Neuronal stem cell (in vitro differentiated cells): ENCODE results near the gene HNRNPA2B1.
"Not testable (repeated sequence)": the region's sequence is repeated elsewhere in the genome, so short reads cannot be mapped to it uniquely, and the experiment has no call there.

Experiments used
- DNase-seq: peaks from one replicate; pipeline ENCODE4 v3.0.0-alpha.2; 2013; ENCODE audit warnings: low spot score
- H2AFZ ChIP-seq: one replicate; pipeline ENCODE4 v1.6.1; 2013; ENCODE audit warnings: mild to moderate bottlenecking, low read length, inconsistent platforms
- H2AK5ac ChIP-seq: 2 replicates; pipeline ENCODE4 v1.6.1; 2013; ENCODE audit warnings: low read depth, mild to moderate bottlenecking, inconsistent platforms, low read length, moderate library complexity, mixed read lengths
- H2BK120ac ChIP-seq: 2 replicates; pipeline ENCODE4 v1.6.1; 2013; ENCODE audit warnings: low read depth, mild to moderate bottlenecking, inconsistent platforms, low read length, moderate library complexity, mixed read lengths
- H2BK12ac ChIP-seq: one replicate; pipeline ENCODE4 v1.6.1; 2013; ENCODE audit warnings: low read length, inconsistent platforms
- H2BK15ac ChIP-seq: 2 replicates; pipeline ENCODE4 v1.6.1; 2013; ENCODE audit warnings: mild to moderate bottlenecking, low read length, inconsistent platforms, mixed read lengths
- H2BK5ac ChIP-seq: one replicate; pipeline ENCODE4 v1.6.1; 2013; ENCODE audit warnings: inconsistent platforms, mild to moderate bottlenecking, low read length, moderate library complexity
- H3K14ac ChIP-seq: one replicate; pipeline ENCODE4 v1.6.1; 2013; ENCODE audit warnings: low read length, inconsistent platforms
- H3K18ac ChIP-seq: 2 replicates; pipeline ENCODE4 v1.6.1; 2013; ENCODE audit warnings: low read length, inconsistent platforms
- H3K23ac ChIP-seq: 2 replicates; pipeline ENCODE4 v1.6.1; 2013; ENCODE audit warnings: low read depth, mild to moderate bottlenecking, mixed read lengths, low read length, inconsistent platforms; ENCODE audit not compliant: poor library complexity
- H3K27ac ChIP-seq: replicated peaks from 3 replicates; pipeline ENCODE4 v1.5.1; 2013; ENCODE audit warnings: low read length, inconsistent platforms
- H3K27me3 ChIP-seq, 3 experiments: 2 replicates each; pipeline ENCODE4 v1.6.1; 2013; ENCODE audit warnings: low read length in 3 of 3, mild to moderate bottlenecking in 2 of 3, inconsistent platforms in 1 of 3, low read depth in 1 of 3, mixed read lengths in 1 of 3, moderate library complexity in 1 of 3; ENCODE audit not compliant: control insufficient read depth in 3 of 3, insufficient read depth in 3 of 3
- H3K36me3 ChIP-seq, 2 donors: replicated peaks in 1 of 2; 2 replicates each; pipeline ENCODE4 v1.6.1; 2013; ENCODE audit warnings: low read length in 2 of 2; ENCODE audit not compliant: control insufficient read depth in 2 of 2, insufficient read depth in 2 of 2
- H3K4ac ChIP-seq: 2 replicates; pipeline ENCODE4 v1.6.1; 2013; ENCODE audit warnings: inconsistent platforms, mild to moderate bottlenecking, low read length, moderate library complexity
- H3K4me1 ChIP-seq, 2 donors: 1 replicate in 1 of 2; 2 replicates in 1 of 2; pipeline ENCODE4 v1.6.1; 2013; ENCODE audit warnings: low read length in 2 of 2, low read depth in 1 of 2; ENCODE audit not compliant: control insufficient read depth in 2 of 2, insufficient read depth in 1 of 2
- H3K4me2 ChIP-seq: one replicate; pipeline ENCODE4 v1.6.1; 2013; ENCODE audit warnings: mild to moderate bottlenecking, low read length, inconsistent platforms; ENCODE audit not compliant: insufficient read depth, poor library complexity, severe bottlenecking
- H3K4me3 ChIP-seq, 2 donors: 2 replicates each; pipeline ENCODE4 v1.5.1; 2013; ENCODE audit warnings: low read length in 2 of 2, mild to moderate bottlenecking in 2 of 2, inconsistent platforms in 1 of 2, moderate library complexity in 1 of 2
- H3K79me1 ChIP-seq: one replicate; pipeline ENCODE4 v1.6.1; 2013; ENCODE audit warnings: low read depth, mild to moderate bottlenecking, inconsistent platforms, low read length, moderate library complexity
- H3K9ac ChIP-seq: one replicate; pipeline ENCODE4 v1.6.1; 2013; ENCODE audit warnings: mild to moderate bottlenecking, low read depth, low read length, inconsistent platforms; ENCODE audit not compliant: poor library complexity
- H3K9me3 ChIP-seq, 2 donors: replicated peaks in 1 of 2; 2 replicates each; pipeline versions ENCODE3 to v1.6.1; 2013; ENCODE audit warnings: low read length in 2 of 2, mild to moderate bottlenecking in 2 of 2, inconsistent platforms in 1 of 2, low read depth in 1 of 2, mixed read lengths in 1 of 2, moderate library complexity in 1 of 2; ENCODE audit not compliant: control insufficient read depth in 2 of 2, insufficient read depth in 1 of 2
- H4K8ac ChIP-seq: one replicate; pipeline ENCODE4 v1.6.1; 2013; ENCODE audit warnings: low read depth, mild to moderate bottlenecking, inconsistent platforms, low read length, moderate library complexity
- H4K91ac ChIP-seq: one replicate; pipeline ENCODE4 v1.6.1; 2013; ENCODE audit warnings: low read length, low read depth, mild to moderate bottlenecking, inconsistent platforms; ENCODE audit not compliant: poor library complexity
- WGBS, 2 donors: extraction: QIAGEN DNeasy Blood & Tissue Kit; methylation state at CpG; one replicate each; pipeline ENCODE4 v1.1.7; 2013; ENCODE audit warnings: missing lambda C conversion rate in 2 of 2, mixed read lengths in 1 of 2; ENCODE audit not compliant: insufficient read length in 2 of 2, insufficient replicate concordance in 1 of 2; ENCODE audit errors: extremely low coverage in 2 of 2; 5-methylcytosine and 5-hydroxymethylcytosine counted together

The HNRNPA2B1 gene

DNA sequence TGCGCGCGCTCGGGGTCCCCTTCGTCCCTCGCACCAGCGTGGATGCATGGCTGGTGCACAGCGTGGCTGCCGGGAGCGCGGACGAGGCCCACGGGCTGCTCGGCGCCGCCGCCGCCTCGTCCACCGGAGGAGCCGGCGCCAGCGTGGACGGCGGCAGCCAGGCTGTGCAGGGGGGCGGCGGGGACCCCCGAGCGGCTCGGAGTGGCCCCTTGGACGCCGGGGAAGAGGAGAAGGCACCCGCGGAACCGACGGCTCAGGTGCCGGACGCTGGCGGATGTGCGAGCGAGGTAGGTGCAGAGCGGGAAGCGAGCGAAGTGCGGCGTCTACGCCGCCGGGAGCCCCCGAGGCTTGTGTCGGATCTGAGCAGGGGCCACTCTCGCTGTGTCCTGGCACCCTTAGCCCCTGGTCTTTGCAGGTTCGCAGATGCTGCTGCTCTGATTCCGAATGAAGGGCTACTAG is 47.7 kb downstream of the HNRNPA2B1 start:
- Histone ChIP-seq H3K9ac (peak overlapping the region; percentile 34), H2BK15ac (peak overlapping the region; percentile 31), H3K27me3 (peaks cover 9 to 57% (median 28%) of the 10 kb centered on the region in 3 experiments), H3K4me3 (peak overlapping the region; percentile 48 to 88), H3K23ac (peak overlapping the region; percentile 12), H3K18ac (peak overlapping the region; percentile 52), H2AFZ (peak overlapping the region; percentile 95), H3K4me2 (peak overlapping the region; percentile 95), H3K4me1 (peaks cover 0 to 11% of the 10 kb centered on the region in 2 donors)
- H3K27ac ChIP-seq, H2BK12ac ChIP-seq, H3K9me3 ChIP-seq, H2BK5ac ChIP-seq, DNase-seq, H4K91ac ChIP-seq, H3K14ac ChIP-seq, H3K36me3 ChIP-seq, H3K4ac ChIP-seq, H2BK120ac ChIP-seq, H3K79me1 ChIP-seq, H2AK5ac ChIP-seq, H4K8ac ChIP-seq: not testable (repeated sequence)
- no CpG with 5 or more reads among the region's 54 CpGs for WGBS, 2 donors

DNA sequence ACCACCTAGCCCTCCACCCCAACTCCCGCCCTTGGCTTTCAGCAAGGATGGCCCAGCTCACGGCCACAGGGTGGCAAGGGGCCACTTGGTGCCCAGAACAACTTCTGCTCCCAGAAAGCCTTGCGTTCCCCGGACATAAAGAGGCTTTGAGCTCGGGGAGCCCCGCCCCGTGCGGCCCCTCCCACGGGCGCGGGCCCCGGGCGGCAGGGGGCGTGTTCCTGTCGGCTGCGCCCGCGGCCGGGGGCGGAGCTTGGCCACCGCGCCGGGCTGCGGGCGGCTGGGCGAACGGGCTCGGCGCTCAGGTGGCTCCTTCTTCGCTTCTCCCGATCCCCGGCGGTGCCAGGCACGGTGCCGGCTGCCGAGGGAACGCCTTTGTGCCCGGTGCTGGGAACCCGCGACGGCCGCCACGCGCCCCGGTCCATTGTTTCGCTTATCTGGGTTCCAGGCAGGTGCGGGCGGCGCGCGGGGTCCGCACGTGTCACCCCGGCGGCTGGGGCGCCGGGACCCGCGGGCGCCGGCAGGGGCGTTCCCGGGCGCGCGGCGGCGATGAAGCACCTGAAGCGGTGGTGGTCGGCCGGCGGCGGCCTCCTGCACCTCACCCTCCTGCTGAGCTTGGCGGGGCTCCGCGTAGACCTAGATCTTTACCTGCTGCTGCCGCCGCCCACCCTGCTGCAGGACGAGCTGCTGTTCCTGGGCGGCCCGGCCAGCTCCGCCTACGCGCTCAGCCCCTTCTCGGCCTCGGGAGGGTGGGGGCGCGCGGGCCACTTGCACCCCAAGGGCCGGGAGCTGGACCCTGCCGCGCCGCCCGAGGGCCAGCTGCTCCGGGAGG is 48.4 kb downstream of the HNRNPA2B1 start, which contains the start of gene NFE2L3:
NFE2L3 (plus strand) TSS at position 246 of the 829 bp plus-strand sequence; CDS start at position 547, 301 bp downstream.
- Histone ChIP-seq H4K91ac (peak within 1 kb of the TSS; percentile 19), H3K27ac (no peak within 1 kb of the TSS), H3K4me2 (peak within 1 kb of the TSS; percentile 95), H3K18ac (peak within 1 kb of the TSS; percentile 88), H3K9ac (peak within 1 kb of the TSS; percentile 79), H4K8ac (no peak within 1 kb of the TSS), H3K23ac (peak within 1 kb of the TSS; percentile 12), H2BK120ac (no peak within 1 kb of the TSS), H3K14ac (no peak within 1 kb of the TSS), H3K36me3 (no peaks in the 10 kb centered on the region), H2AK5ac (no peak within 1 kb of the TSS), H3K4me3 (peak within 1 kb of the TSS; percentile 48 to 88), H3K27me3 (peaks cover 9 to 57% (median 28%) of the 10 kb centered on the region in 3 experiments), H2AFZ (peak within 1 kb of the TSS; percentile 95), H2BK15ac (peak within 1 kb of the TSS; percentile 31), H3K9me3 (peaks cover 2 to 8% of the 10 kb centered on the region in 2 donors), H3K4ac (no peak within 1 kb of the TSS), H3K79me1 (no peaks in the 10 kb centered on the region), H2BK5ac (no peak within 1 kb of the TSS), H2BK12ac (no peak within 1 kb of the TSS), H3K4me1 (peaks cover 0 to 11% of the 10 kb centered on the region in 2 donors)
- WGBS, 2 donors, result no CpG with 5 or more reads among the region's 95 CpGs
- DNase-seq, result peak; percentile 53

DNA sequence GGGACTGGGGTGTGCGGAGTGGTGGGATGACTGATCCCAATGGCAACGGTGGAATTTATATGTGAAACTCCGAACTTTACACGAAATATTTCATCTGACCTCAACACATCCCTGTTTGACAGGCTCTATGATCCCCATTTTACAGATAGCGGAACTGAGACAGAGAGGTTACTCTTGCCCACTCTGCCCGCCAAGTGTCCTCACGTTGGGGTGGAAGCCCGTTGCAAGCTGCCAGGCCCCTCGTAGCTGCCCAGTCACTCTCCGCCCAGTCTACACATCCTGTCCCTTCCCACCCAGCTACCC is 48.9 kb downstream of the HNRNPA2B1 start:
- H3K18ac ChIP-seq, result peak overlapping the region; percentile 82

DNA sequence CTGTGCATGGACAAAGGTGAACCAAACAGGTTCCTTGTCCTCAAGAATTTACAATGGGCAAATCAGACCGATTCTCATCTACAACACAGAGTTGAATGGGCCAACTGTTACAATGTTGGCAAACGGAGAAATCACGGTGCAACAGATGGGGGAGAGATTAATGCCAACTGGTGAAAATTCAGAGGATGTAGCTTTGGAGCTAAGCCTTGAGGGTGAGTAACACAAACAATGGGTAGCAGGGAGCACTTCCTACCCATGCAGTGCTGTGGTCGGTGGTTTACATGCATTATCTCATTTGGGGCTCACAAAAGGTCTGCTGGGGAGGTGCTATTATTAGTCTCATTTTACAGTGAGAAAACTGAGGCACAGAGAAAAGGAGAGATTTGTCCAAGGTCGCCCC is 49.5 kb downstream of the HNRNPA2B1 start:
- H3K27ac ChIP-seq, result no peak overlapping the region
- no peak overlapping the region for H2AK5ac ChIP-seq
- H3K9ac ChIP-seq, result no peak overlapping the region
- H4K8ac ChIP-seq, result no peak overlapping the region
- no peak overlapping the region for H3K4me3 ChIP-seq
- no CpG with 5 or more reads among the region's 5 CpGs for WGBS, 2 donors
- no peak for DNase-seq
- no peaks in the 10 kb centered on the region for H3K79me1 ChIP-seq
- no peak overlapping the region for H2AFZ ChIP-seq
- H3K4me1 ChIP-seq, result peaks cover 0 to 11% of the 10 kb centered on the region in 2 donors
- H3K27me3 ChIP-seq, result peaks cover 9 to 57% (median 28%) of the 10 kb centered on the region in 3 experiments
- no peak overlapping the region for H3K4me2 ChIP-seq
- no peak overlapping the region for H3K23ac ChIP-seq
- no peak overlapping the region for H2BK15ac ChIP-seq
- H3K14ac ChIP-seq, result no peak overlapping the region
- no peak overlapping the region for H2BK12ac ChIP-seq
- H2BK5ac ChIP-seq, result no peak overlapping the region
- H4K91ac ChIP-seq, result no peak overlapping the region
- no peaks in the 10 kb centered on the region for H3K36me3 ChIP-seq
- H2BK120ac ChIP-seq, result no peak overlapping the region
- H3K18ac ChIP-seq, result no peak overlapping the region
- no peak overlapping the region for H3K4ac ChIP-seq
- H3K9me3 ChIP-seq, result peaks cover 5 to 8% of the 10 kb centered on the region in 2 donors

More for the DNA sequence above, 48.9 kb downstream of the HNRNPA2B1 start:
- no peak for DNase-seq
- H2AK5ac ChIP-seq, result no peak overlapping the region
- no peak overlapping the region for H3K9ac ChIP-seq
- no peak overlapping the region for H2BK120ac ChIP-seq
- peaks cover 9 to 57% (median 28%) of the 10 kb centered on the region in 3 experiments for H3K27me3 ChIP-seq
- H3K4me1 ChIP-seq, result peaks cover 0 to 11% of the 10 kb centered on the region in 2 donors
- H3K14ac ChIP-seq, result no peak overlapping the region
- peak overlapping the region; percentile 48 to 72 for H3K4me3 ChIP-seq
- H3K4me2 ChIP-seq, result peak overlapping the region; percentile 95
- no peaks in the 10 kb centered on the region for H3K79me1 ChIP-seq
- peak overlapping the region; percentile 12 for H3K23ac ChIP-seq
- H4K8ac ChIP-seq, result no peak overlapping the region
- H4K91ac ChIP-seq, result peak overlapping the region; percentile 19
- no peak overlapping the region for H3K4ac ChIP-seq
- no CpG with 5 or more reads among the region's 10 CpGs for WGBS, 2 donors
- peak overlapping the region; percentile 95 for H2AFZ ChIP-seq
- H3K36me3 ChIP-seq, result no peaks in the 10 kb centered on the region
- H2BK12ac ChIP-seq, result no peak overlapping the region
- H2BK5ac ChIP-seq, result no peak overlapping the region
- H2BK15ac ChIP-seq, result peak overlapping the region; percentile 23
- no peak overlapping the region for H3K27ac ChIP-seq
- H3K9me3 ChIP-seq, result peaks cover 5 to 8% of the 10 kb centered on the region in 2 donors
